T-helper 2 cell treated with Interferon-gamma antibody and Interleukin-4, amounts not matched to agents 5 μg/mL and 100 μg/mL, for 36 hours (primary cell): ENCODE data around the gene RSRP1.

ENCODE experiments used
- DNase-seq: peaks from one replicate; pipeline ENCODE4 v3.0.0; 2021; ENCODE audit warnings: low spot score
- H3K27ac Mint-ChIP-seq: one replicate; pipeline ENCODE4 v1.8.0; 2021; ENCODE audit warnings: mild to moderate bottlenecking, mixed read lengths
- H3K27me3 Mint-ChIP-seq: one replicate; pipeline ENCODE4 v1.8.0; 2021; ENCODE audit warnings: low read depth, mixed read lengths
- H3K36me3 Mint-ChIP-seq: one replicate; pipeline ENCODE4 v1.8.0; 2021; ENCODE audit warnings: low read depth, mixed read lengths
- H3K4me1 Mint-ChIP-seq: one replicate; pipeline ENCODE4 v1.8.0; 2021; ENCODE audit warnings: low read depth, mixed read lengths
- H3K4me3 Mint-ChIP-seq: one replicate; pipeline ENCODE4 v1.8.0; 2022; ENCODE audit warnings: mild to moderate bottlenecking, moderate library complexity, mixed read lengths
- H3K9me3 Mint-ChIP-seq: one replicate; pipeline ENCODE4 v1.8.0; 2021; ENCODE audit warnings: mixed read lengths

The RSRP1 gene

GRCh38 chr1:25197982-25198662 lies 49.1 kb downstream of the RSRP1 start:
- Mint-ChIP-seq H3K27ac (no peak overlapping the region), H3K4me3 (no peak overlapping the region), H3K4me1 (peaks cover 4% of the 10 kb centered on the region), H3K9me3 (no peaks in the 10 kb centered on the region), H3K27me3 (peaks cover 7% of the 10 kb centered on the region), H3K36me3 (no peaks in the 10 kb centered on the region)
- no peak for DNase-seq

- H3K27me3 Mint-ChIP-seq: peaks cover 7% of the 10 kb centered on the region
- H3K4me3 Mint-ChIP-seq: no peak overlapping the region
- H3K36me3 Mint-ChIP-seq: no peaks in the 10 kb centered on the region
- DNase-seq: no peak
- H3K27ac Mint-ChIP-seq: no peak overlapping the region
- no peaks in the 10 kb centered on the region for H3K9me3 Mint-ChIP-seq
- H3K4me1 Mint-ChIP-seq: peaks cover 4% of the 10 kb centered on the region
Observed at GRCh38 chr1:25197235-25197975, 49.8 kb downstream of the RSRP1 start.

GRCh38 chr1:25196830-25197229 lies 50.4 kb downstream of the RSRP1 start:
- peaks cover 4% of the 10 kb centered on the region for H3K4me1 Mint-ChIP-seq
- H3K9me3 Mint-ChIP-seq: no peaks in the 10 kb centered on the region
- H3K36me3 Mint-ChIP-seq: no peaks in the 10 kb centered on the region
- DNase-seq: no peak
- no peak overlapping the region for H3K4me3 Mint-ChIP-seq
- H3K27ac Mint-ChIP-seq: no peak overlapping the region
- peaks cover 7% of the 10 kb centered on the region for H3K27me3 Mint-ChIP-seq

GRCh38 chr1:25195835-25196234 lies 51.4 kb downstream of the RSRP1 start:
- no peaks in the 10 kb centered on the region for H3K36me3 Mint-ChIP-seq
- H3K9me3 Mint-ChIP-seq: no peaks in the 10 kb centered on the region
- no peak overlapping the region for H3K4me3 Mint-ChIP-seq
- peaks cover 7% of the 10 kb centered on the region for H3K27me3 Mint-ChIP-seq
- no peak overlapping the region for H3K27ac Mint-ChIP-seq
- peaks cover 4% of the 10 kb centered on the region for H3K4me1 Mint-ChIP-seq
- DNase-seq: no peak

- peaks cover 7% of the 10 kb centered on the region for H3K27me3 Mint-ChIP-seq
Observed at GRCh38 chr1:25194572-25195020, 52.7 kb downstream of the RSRP1 start.

GRCh38 chr1:25194054-25194453 lies 53.2 kb downstream of the RSRP1 start:
- Mint-ChIP-seq H3K27me3 (peaks cover 7% of the 10 kb centered on the region), H3K9me3 (no peaks in the 10 kb centered on the region), H3K36me3 (no peaks in the 10 kb centered on the region), H3K4me1 (peaks cover 4% of the 10 kb centered on the region), H3K27ac (no peak overlapping the region), H3K4me3 (no peak overlapping the region)
- no peak for DNase-seq

More at GRCh38 chr1:25194572-25195020, 52.7 kb downstream of the RSRP1 start:
- no peak overlapping the region for H3K27ac Mint-ChIP-seq
- DNase-seq: no peak
- H3K4me3 Mint-ChIP-seq: no peak overlapping the region
- H3K36me3 Mint-ChIP-seq: no peaks in the 10 kb centered on the region
- H3K9me3 Mint-ChIP-seq: no peaks in the 10 kb centered on the region
- peaks cover 4% of the 10 kb centered on the region for H3K4me1 Mint-ChIP-seq

- H3K9me3 Mint-ChIP-seq: no peaks in the 10 kb centered on the region
- no peak overlapping the region for H3K4me3 Mint-ChIP-seq
- peaks cover 2% of the 10 kb centered on the region for H3K27me3 Mint-ChIP-seq
- H3K36me3 Mint-ChIP-seq: no peaks in the 10 kb centered on the region
- no peak overlapping the region for H3K27ac Mint-ChIP-seq
- DNase-seq: no peak
- H3K4me1 Mint-ChIP-seq: peaks cover 2% of the 10 kb centered on the region
Observed at GRCh38 chr1:25193229-25193628, 54.0 kb downstream of the RSRP1 start.
